SH-SY5Y (cell line): ENCODE data around the gene SCNN1B.

Experiments used
- GATA2 ChIP-seq: IDR thresholded peaks from 2 replicates; pipeline ENCODE4 v1.6.1; 2011; ENCODE audit warnings: mild to moderate bottlenecking, low read depth, low read length
- GATA3 ChIP-seq: IDR thresholded peaks from 2 replicates; pipeline ENCODE4 v1.6.1; 2011; ENCODE audit warnings: low read depth, mild to moderate bottlenecking, low read length, moderate library complexity

GRCh38 chr16:23310217-23310616, 8.1 kb downstream of the SCNN1B start:
- TF ChIP-seq GATA3: no peak
- no peak for TF ChIP-seq GATA2
